ENCODE measurements around the gene CD151.

DNA sequence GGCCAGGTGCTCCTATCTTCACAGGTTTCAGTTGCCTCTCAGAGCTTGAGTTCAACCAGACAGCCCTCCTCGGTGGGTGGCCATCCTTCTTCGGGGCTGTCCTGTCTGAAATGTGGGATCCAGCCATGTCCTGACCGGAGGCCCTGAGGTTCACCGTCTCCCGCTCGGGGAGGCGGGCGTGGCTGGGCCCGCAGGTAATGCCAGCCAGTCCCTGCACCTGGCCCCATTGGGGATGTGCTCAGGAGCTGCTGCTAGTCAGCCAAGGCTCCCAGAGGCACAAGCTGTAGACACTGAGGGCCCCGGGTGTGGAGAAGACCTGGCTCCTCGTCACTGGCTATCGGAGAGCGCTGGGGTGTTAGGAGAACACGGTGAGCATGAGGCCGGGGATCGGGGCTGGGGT, 42.5 kb downstream of the CD151 start:
- TF ChIP-seq, protein P1, sequence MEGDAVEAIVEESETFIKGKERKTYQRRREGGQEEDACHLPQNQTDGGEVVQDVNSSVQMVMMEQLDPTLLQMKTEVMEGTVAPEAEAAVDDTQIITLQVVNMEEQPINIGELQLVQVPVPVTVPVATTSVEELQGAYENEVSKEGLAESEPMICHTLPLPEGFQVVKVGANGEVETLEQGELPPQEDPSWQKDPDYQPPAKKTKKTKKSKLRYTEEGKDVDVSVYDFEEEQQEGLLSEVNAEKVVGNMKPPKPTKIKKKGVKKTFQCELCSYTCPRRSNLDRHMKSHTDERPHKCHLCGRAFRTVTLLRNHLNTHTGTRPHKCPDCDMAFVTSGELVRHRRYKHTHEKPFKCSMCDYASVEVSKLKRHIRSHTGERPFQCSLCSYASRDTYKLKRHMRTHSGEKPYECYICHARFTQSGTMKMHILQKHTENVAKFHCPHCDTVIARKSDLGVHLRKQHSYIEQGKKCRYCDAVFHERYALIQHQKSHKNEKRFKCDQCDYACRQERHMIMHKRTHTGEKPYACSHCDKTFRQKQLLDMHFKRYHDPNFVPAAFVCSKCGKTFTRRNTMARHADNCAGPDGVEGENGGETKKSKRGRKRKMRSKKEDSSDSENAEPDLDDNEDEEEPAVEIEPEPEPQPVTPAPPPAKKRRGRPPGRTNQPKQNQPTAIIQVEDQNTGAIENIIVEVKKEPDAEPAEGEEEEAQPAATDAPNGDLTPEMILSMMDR (IDR thresholded peaks at IDR 0.05) = no peak
- TF ChIP-seq POLR2A (IDR thresholded peaks at IDR 0.05) = no peak

All from esophagus squamous epithelium (tissue), 4 donors.